ENCODE data around the gene TRRAP.

GRCh38 chr7:99039384-99039891 is 161.1 kb downstream of the TRRAP start:
- TF ChIP-seq ZNF112 (tag by site-specific recombination; IDR thresholded peaks at IDR 0.05) (no peak), ZNF324 (tag by site-specific recombination; IDR thresholded peaks at IDR 0.05) (no peak), CTCF (tag by site-specific recombination; IDR thresholded peaks at IDR 0.05) (no peak), KLF8 (tag by site-specific recombination; IDR thresholded peaks at IDR 0.05) (no peak), ZNF274 (IDR thresholded peaks at IDR 0.05; ENCODE audit: low read length) (no peak), ZNF274 (tag by site-specific recombination; IDR thresholded peaks at IDR 0.05; ENCODE audit: borderline replicate concordance) (no peak), ZFP41 (tag by site-specific recombination; IDR thresholded peaks at IDR 0.05; ENCODE audit: borderline replicate concordance) (no peak), PBX3 (CRISPR knock-in tag; IDR thresholded peaks at IDR 0.05) (no peak), GLI4 (tag by site-specific recombination; IDR thresholded peaks at IDR 0.05) (no peak), SCRT2 (tag by site-specific recombination; IDR thresholded peaks at IDR 0.05) (no peak)
- TF ChIP-seq, protein P1, sequence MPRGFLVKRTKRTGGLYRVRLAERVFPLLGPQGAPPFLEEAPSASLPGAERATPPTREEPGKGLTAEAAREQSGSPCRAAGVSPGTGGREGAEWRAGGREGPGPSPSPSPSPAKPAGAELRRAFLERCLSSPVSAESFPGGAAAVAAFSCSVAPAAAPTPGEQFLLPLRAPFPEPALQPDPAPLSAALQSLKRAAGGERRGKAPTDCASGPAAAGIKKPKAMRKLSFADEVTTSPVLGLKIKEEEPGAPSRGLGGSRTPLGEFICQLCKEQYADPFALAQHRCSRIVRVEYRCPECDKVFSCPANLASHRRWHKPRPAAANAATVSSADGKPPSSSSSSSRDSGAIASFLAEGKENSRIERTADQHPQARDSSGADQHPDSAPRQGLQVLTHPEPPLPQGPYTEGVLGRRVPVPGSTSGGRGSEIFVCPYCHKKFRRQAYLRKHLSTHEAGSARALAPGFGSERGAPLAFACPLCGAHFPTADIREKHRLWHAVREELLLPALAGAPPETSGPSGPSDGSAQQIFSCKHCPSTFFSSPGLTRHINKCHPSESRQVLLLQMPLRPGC (tag by site-specific recombination; IDR thresholded peaks at IDR 0.05): no peak
- TF ChIP-seq, protein P2, sequence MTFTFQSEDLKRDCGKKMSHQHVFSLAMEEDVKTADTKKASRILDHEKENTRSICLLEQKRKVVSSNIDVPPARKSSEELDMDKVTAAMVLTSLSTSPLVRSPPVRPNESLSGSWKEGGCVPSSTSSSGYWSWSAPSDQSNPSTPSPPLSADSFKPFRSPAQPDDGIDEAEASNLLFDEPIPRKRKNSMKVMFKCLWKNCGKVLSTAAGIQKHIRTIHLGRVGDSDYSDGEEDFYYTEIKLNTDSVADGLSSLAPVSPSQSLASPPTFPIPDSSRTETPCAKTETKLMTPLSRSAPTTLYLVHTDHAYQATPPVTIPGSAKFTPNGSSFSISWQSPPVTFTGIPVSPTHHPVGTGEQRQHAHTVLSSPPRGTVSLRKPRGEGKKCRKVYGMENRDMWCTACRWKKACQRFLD (tag by site-specific recombination; IDR thresholded peaks at IDR 0.05): no peak

Measured in HEK293 (cell line).